NB4 (cell line): ENCODE results near the gene TPM4.

ENCODE experiments used
- DNase-seq: peaks from one replicate; pipeline ENCODE4 v3.0.0; 2010; ENCODE audit warnings: low read depth
- H3K4me3 ChIP-seq: one replicate; pipeline ENCODE4 v1.5.1; 2011; ENCODE audit warnings: mild to moderate bottlenecking, low read depth, low read length, moderate library complexity
- MYC ChIP-seq: IDR thresholded peaks from 2 replicates; pipeline ENCODE4 v1.6.1; 2011; ENCODE audit warnings: low read depth, low read length
- POLR2A ChIP-seq: IDR thresholded peaks from 2 replicates; pipeline ENCODE4 v1.6.1; 2011; ENCODE audit warnings: mild to moderate bottlenecking; ENCODE audit not compliant: insufficient read length; ENCODE audit errors: extremely low read depth
- TF ChIP-seq, protein P1 (sequence below): IDR thresholded peaks from 2 replicates; pipeline ENCODE4 v1.6.1; 2011; ENCODE audit warnings: low read depth, low read length
- TF ChIP-seq, protein P2 (sequence below): IDR thresholded peaks from one replicate; pipeline ENCODE4 v1.5.1; 2012; ENCODE audit warnings: low read depth, low read length

Gene TPM4

DNA sequence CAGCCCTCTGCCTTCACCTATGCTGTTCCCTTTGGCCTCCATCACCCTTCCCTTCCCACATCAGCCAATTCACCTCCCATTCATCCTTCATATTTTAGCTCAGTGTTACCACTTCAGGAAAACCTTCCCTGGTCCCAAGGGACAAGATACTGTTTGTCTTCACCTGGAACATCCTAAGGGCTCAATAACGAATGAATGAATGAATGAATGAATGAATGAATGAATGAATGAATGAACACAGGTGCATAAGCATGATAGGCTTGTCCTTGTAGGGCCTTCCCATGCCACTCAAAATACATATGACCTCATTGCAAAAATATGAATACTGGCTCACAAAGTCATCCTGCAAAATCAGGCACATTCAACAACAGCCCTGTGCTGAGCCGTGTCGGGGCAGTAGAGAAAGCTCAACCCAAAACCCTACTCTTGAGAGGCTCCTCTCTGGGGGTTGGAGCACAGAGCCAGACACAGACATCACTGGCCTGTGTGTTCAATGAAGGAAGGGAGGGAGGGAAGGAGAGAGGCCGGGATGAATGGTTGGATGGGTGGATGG, 33.7 kb upstream of the TPM4 start:
- no peak overlapping the region for H3K4me3 ChIP-seq
- TF ChIP-seq, protein P1, sequence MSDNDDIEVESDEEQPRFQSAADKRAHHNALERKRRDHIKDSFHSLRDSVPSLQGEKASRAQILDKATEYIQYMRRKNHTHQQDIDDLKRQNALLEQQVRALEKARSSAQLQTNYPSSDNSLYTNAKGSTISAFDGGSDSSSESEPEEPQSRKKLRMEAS: no peak
- TF ChIP-seq MYC: no peak
- TF ChIP-seq POLR2A: no peak
- TF ChIP-seq, protein P2, sequence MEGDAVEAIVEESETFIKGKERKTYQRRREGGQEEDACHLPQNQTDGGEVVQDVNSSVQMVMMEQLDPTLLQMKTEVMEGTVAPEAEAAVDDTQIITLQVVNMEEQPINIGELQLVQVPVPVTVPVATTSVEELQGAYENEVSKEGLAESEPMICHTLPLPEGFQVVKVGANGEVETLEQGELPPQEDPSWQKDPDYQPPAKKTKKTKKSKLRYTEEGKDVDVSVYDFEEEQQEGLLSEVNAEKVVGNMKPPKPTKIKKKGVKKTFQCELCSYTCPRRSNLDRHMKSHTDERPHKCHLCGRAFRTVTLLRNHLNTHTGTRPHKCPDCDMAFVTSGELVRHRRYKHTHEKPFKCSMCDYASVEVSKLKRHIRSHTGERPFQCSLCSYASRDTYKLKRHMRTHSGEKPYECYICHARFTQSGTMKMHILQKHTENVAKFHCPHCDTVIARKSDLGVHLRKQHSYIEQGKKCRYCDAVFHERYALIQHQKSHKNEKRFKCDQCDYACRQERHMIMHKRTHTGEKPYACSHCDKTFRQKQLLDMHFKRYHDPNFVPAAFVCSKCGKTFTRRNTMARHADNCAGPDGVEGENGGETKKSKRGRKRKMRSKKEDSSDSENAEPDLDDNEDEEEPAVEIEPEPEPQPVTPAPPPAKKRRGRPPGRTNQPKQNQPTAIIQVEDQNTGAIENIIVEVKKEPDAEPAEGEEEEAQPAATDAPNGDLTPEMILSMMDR: no peak
- DNase-seq: no peak

DNA sequence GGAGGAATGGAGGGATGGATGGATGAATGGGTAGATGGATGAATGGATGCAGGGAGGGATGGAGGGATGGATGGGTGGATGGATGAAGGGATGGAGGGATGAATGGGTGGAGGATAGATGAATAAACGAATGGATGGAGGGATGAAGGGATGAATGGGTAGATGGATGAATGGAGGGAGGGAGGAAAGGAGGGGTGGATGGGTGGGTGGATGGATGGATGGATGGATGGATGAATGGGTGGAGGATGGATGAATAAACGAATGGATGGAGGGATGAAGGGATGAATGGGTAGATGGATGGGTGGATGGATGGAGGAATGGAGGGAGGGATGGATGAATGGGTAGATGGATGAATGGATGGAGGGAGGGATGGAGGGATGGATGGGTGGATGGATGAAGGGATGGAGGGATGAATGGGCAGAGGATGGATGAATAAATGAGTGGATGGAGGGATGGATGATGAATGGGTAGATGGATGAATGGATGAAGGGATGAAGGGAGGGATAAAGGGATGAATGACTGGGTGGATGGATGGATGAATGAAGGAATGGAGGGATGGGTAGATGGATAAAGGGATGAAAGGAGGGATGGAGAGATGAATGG, 33.0 kb upstream of the TPM4 start:
- TF ChIP-seq MYC: no peak
- TF ChIP-seq, protein P1: no peak
- TF ChIP-seq, protein P2: no peak
- no peak for TF ChIP-seq POLR2A
- H3K4me3 ChIP-seq: no peak overlapping the region
- DNase-seq: no peak

DNA sequence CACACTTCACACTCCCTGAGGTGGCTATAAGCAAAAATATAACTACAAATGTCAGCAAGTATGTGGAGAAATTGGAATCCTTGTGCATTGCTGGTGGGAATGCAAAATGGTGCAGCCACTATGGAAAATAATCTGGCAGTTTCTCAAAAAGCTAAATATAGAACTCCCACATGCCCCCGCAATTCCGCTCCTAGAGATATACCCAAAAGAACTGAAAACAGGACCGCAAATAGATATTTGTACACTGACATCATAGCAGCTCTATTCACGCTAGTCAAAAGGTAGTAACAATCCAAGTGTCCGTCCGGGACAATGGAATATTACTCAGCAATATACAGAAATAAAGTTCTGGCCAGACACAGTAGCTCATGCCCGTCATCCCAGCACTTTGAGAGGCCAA, 31.5 kb upstream of the TPM4 start:
- no peak for TF ChIP-seq POLR2A
- no peak for TF ChIP-seq MYC
- TF ChIP-seq, protein P1: no peak
- TF ChIP-seq, protein P2: no peak
- DNase-seq: no peak
- H3K4me3 ChIP-seq: no peak overlapping the region

DNA sequence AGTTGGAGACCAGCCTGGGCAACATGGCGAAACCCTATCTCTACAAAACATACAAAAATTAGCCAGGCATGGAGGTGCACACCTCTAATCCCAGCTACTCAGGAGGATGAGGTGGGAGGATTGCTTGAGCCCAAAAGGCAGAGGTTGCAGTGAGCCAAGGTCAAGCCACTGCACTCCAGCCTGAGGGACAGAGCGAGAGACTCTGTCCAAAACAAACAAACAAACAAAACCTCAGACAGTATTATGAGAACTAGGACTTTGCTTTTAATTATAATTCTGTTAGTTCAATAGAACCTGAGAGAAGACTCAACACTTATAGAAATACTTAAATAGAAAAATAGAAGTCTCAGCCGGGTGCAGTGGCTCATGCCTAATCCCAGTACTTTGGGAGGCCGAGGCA, 31.1 kb upstream of the TPM4 start:
- DNase-seq: no peak
- no peak for TF ChIP-seq MYC
- H3K4me3 ChIP-seq: no peak overlapping the region

DNA sequence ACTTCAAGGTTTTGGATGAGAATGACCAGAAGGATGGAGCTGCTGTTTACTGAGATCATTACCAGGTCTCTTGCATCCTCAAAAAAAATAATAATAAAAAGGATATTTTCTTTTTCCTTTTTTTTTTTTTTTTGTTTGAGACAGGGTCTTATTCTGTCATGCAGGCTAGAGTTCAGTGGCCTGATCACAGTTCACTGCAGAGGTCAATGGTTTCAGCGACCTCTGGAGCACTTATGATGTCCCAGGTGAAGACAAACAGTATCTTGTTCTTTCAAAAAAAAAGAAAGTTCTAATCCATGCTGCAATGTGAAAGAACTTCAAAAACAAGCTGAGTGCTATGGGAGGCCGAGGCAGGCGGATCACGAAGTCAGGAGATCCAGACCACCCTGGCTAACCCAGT, 30.4 kb upstream of the TPM4 start:
- DNase-seq: no peak
- TF ChIP-seq, protein P1: no peak
- TF ChIP-seq POLR2A (no peak), MYC (no peak)
- TF ChIP-seq, protein P2: no peak
- no peak overlapping the region for H3K4me3 ChIP-seq

DNA sequence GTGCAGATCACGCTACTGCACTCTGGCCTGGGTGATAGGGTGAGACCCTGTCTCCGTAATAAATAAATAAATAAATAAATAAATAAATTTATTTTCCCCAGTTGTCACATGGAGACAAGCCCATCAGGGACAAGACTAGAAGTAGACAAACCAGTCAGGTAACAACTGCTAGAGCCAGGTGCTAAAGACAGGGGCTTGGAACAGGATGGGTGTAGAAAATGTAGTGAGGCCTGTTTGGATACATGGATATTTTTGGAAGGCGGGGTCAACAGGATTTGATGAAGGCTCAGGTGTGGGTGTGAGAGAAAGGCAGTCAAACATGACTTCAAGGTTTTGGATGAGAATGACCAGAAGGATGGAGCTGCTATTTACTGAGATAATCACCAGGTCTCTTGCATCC, 27.7 kb upstream of the TPM4 start:
- no peak for DNase-seq
- H3K4me3 ChIP-seq: no peak overlapping the region
- TF ChIP-seq MYC (no peak), POLR2A (no peak)
- TF ChIP-seq, protein P2: no peak
- TF ChIP-seq, protein P1: no peak
